ENCODE data around the gene XPO6. TPM values are rescaled to one million over a fixed set of nuclear protein-coding genes. Genes with fewer than 3 reads are reported as not detected.
A peak's percentile ranks its signal among the peaks of the same experiment; 100 is the strongest.

XPO6 gene
- total and polyA plus RNA-seq, 2 of the 13 experiments (the other 11 are each of a cell fraction or from before 2014, with no cell fraction given): 109 to 129 TPM

DNA sequence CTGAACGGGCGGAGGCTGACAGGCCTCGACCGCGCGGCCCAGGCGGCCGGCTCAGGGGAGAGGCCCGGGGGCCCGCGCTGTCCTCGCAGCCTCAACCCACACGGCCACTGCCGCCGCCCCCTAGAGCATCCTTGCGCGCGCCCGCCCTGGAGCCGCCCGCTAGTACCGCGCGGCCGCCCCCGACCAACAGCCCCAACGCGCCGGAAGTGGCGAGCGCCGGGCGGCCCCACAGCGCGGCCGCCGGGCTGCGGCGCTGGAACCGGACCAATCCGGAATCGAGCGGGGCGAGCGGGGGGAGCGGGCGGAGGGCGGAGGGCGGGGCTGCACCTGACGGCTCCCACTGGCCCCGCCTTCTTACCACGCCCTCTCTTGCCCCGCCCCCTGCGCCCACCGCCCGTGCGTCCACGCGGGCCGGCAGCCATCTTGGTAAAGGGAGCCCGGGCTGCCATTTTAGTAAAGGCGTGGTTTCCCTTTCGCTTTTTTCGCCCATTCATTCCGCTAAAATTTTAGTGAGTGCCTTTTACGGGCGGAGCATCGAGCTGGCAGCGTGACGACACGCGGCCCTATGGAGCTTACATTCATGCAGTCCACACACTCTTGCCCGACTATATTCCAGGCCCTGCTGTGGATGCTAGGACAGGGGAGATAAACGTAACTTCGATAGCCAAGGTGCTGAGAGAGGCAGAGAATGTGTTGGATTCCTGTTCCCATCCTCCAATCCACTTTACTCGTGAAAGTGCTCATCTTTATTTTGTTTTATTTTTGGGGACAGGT is at the start of gene XPO6 (continued):
- no peak; the same call in 1 of the 2 replicates for TF ChIP-seq HOXA9 (CRISPR knock-in tag; IDR thresholded peaks at IDR 0.05; ENCODE audit: borderline replicate concordance)
- TF ChIP-seq MIER3 (CRISPR knock-in tag; IDR thresholded peaks at IDR 0.05; ENCODE audit: borderline replicate concordance): peak; percentile 92; the same call in 1 of the 2 replicates
- TF ChIP-seq YY1 (IDR thresholded peaks at IDR 0.05; ENCODE audit: insufficient read depth, insufficient replicate concordance, low read depth, low read length): peak; percentile 100
- TF ChIP-seq SIX4 (CRISPR knock-in tag; IDR thresholded peaks at IDR 0.05): peak; percentile 29; the same call in 1 of the 2 replicates
- no peak for TF ChIP-seq ZNF670 (CRISPR knock-in tag; IDR thresholded peaks at IDR 0.05; ENCODE audit: borderline replicate concordance)
- TF ChIP-seq, protein P1, sequence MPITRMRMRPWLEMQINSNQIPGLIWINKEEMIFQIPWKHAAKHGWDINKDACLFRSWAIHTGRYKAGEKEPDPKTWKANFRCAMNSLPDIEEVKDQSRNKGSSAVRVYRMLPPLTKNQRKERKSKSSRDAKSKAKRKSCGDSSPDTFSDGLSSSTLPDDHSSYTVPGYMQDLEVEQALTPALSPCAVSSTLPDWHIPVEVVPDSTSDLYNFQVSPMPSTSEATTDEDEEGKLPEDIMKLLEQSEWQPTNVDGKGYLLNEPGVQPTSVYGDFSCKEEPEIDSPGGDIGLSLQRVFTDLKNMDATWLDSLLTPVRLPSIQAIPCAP (CRISPR knock-in tag; IDR thresholded peaks at IDR 0.05; ENCODE audit: low read depth): peak; percentile 99
- no peak for TF ChIP-seq NR2F2 (IDR thresholded peaks at IDR 0.05; ENCODE audit: borderline replicate concordance, low read depth)
- TF ChIP-seq ZNF709 (CRISPR knock-in tag; IDR thresholded peaks at IDR 0.05): no peak; the same call in 1 of the 2 replicates
- peak; percentile 88 for TF ChIP-seq IKZF4 (CRISPR knock-in tag; IDR thresholded peaks at IDR 0.05; ENCODE audit: borderline replicate concordance, low read depth, not compliant biosample characterization)
- no peak; the same call in 1 of the 2 replicates for TF ChIP-seq ZNF841 (CRISPR knock-in tag; IDR thresholded peaks at IDR 0.05; ENCODE audit: borderline replicate concordance)
- no peak for TF ChIP-seq ARNT (IDR thresholded peaks at IDR 0.05)
- TF ChIP-seq, protein P2, sequence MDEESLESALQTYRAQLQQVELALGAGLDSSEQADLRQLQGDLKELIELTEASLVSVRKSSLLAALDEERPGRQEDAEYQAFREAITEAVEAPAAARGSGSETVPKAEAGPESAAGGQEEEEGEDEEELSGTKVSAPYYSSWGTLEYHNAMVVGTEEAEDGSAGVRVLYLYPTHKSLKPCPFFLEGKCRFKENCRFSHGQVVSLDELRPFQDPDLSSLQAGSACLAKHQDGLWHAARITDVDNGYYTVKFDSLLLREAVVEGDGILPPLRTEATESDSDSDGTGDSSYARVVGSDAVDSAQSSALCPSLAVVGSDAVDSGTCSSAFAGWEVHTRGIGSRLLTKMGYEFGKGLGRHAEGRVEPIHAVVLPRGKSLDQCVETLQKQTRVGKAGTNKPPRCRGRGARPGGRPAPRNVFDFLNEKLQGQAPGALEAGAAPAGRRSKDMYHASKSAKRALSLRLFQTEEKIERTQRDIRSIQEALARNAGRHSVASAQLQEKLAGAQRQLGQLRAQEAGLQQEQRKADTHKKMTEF (CRISPR knock-in tag; IDR thresholded peaks at IDR 0.05): peak; percentile 92
- TF ChIP-seq PAF1 (CRISPR knock-in tag; IDR thresholded peaks at IDR 0.05): no peak
- no peak for TF ChIP-seq ZBTB10 (CRISPR knock-in tag; IDR thresholded peaks at IDR 0.05; ENCODE audit: borderline replicate concordance)
- TF ChIP-seq ZNF337 (CRISPR knock-in tag; IDR thresholded peaks at IDR 0.05; ENCODE audit: borderline replicate concordance, low read depth): 0 out of 2 replicates have a peak, but pooled peaks have one; percentile 23
- peak; percentile 51 to 85; a peak in 1 of 4 replicates for TF ChIP-seq KLF16 (CRISPR knock-in tag; IDR thresholded peaks at IDR 0.05)
- peak; percentile 92 for TF ChIP-seq YEATS4 (CRISPR knock-in tag; IDR thresholded peaks at IDR 0.05; ENCODE audit: borderline replicate concordance)
- TF ChIP-seq NFYC (CRISPR knock-in tag; IDR thresholded peaks at IDR 0.05): no peak
- TF ChIP-seq ZNF660 (CRISPR knock-in tag; IDR thresholded peaks at IDR 0.05; ENCODE audit: borderline replicate concordance, low read depth): no peak
- no peak; the same call in 1 of the 2 replicates for TF ChIP-seq ZNF563 (CRISPR knock-in tag; IDR thresholded peaks at IDR 0.05)
- peak; percentile 83 for TF ChIP-seq PHF8 (CRISPR knock-in tag; IDR thresholded peaks at IDR 0.05)
- TF ChIP-seq ATF1 (CRISPR knock-in tag; IDR thresholded peaks at IDR 0.05): peak; percentile 58; the same call in 1 of the 2 replicates
- TF ChIP-seq SP140L (CRISPR knock-in tag; IDR thresholded peaks at IDR 0.05; ENCODE audit: borderline replicate concordance): 0 out of 2 replicates have a peak, but pooled peaks have one; percentile 66
- TF ChIP-seq ZEB1 (IDR thresholded peaks at IDR 0.05; ENCODE audit: insufficient replicate concordance, low read depth): no peak
